ENCODE measurements around the gene DCTPP1.
"Not testable (repeated sequence)": the region's sequence is repeated elsewhere in the genome, so short reads cannot be mapped to it uniquely, and the experiment has no call there.

DNA sequence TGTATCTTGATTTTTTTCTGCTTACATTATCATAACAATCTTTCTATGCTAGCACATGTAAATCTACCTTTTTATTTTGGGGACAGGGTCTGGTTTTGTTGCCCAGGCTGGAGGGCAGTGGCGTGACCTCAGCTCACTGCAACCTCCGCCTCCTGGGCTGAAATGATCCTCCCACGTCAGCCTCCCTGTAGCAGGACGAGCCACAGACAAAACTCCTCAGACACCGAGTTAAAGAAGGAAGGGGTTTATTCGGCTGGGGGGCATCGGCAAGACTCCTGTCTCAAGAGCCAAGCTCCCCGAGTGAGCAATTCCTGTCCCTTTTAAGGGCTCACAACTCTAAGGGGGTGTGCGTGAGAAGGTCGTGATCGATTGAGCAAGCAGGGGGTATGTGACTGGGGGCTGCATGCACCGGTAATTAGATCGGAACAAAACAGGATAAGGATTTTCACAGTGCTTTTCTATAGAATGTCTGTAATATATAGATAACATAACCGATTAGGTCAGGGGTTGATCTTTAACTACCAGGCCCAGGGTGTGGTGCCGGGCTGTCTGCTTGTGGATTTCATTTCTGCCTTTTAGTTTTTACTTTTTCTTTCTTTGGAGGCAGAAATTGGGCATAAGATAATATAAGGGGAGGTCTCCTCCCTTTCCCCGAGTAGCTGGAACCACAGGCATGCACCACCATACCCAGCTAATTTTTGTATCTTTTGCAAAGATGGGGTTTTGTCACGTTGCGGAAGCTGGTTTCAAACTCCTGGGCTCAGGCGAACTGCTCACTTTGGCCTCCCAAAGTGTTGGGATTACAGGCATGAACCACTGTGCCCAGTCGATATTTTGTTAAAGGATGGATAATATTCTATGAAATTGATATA, 23.1 kb upstream of the DCTPP1 start:
- not testable (repeated sequence) for TF ChIP-seq CTCF, POLR2A (IDR thresholded peaks at IDR 0.05)
